GM10248 (cell line): ENCODE measurements around the gene MAP1B.
A peak's percentile ranks its signal among the peaks of the same experiment; 100 is the strongest.

Experiments
- CTCF ChIA-PET: fragments of 300-600 bp; sonication (Branson Sonifier 250); formaldehyde crosslinking; extraction: SDS; loops from one replicate; lab custom pipeline; 2021; ENCODE audit warnings: antibody characterized with exemption; lab: Yijun Ruan, JAX
- POLR2A ChIA-PET: fragments of 350-650 bp; sonication (Branson Sonifier 250); formaldehyde crosslinking; extraction: SDS; loops from one replicate; lab custom pipeline; 2020; ENCODE audit warnings: antibody characterized with exemption; lab: Yijun Ruan, JAX
- DNase-seq: peaks from one replicate; pipeline ENCODE4 v3.0.0; 2012; ENCODE audit errors: extremely low spot score
- TF ChIP-seq, protein P1 (sequence below): IDR thresholded peaks from 2 replicates; pipeline ENCODE4 v1.5.1; 2012; ENCODE audit warnings: mild to moderate bottlenecking, low read depth; ENCODE audit errors: extremely low read depth, missing control alignments, control extremely low read depth

MAP1B gene

GRCh38 chr5:72187388-72188075 lies 80.3 kb downstream of the MAP1B start:
- no peak for DNase-seq
- TF ChIP-seq, protein P1, sequence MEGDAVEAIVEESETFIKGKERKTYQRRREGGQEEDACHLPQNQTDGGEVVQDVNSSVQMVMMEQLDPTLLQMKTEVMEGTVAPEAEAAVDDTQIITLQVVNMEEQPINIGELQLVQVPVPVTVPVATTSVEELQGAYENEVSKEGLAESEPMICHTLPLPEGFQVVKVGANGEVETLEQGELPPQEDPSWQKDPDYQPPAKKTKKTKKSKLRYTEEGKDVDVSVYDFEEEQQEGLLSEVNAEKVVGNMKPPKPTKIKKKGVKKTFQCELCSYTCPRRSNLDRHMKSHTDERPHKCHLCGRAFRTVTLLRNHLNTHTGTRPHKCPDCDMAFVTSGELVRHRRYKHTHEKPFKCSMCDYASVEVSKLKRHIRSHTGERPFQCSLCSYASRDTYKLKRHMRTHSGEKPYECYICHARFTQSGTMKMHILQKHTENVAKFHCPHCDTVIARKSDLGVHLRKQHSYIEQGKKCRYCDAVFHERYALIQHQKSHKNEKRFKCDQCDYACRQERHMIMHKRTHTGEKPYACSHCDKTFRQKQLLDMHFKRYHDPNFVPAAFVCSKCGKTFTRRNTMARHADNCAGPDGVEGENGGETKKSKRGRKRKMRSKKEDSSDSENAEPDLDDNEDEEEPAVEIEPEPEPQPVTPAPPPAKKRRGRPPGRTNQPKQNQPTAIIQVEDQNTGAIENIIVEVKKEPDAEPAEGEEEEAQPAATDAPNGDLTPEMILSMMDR = no peak
- ChIA-PET POLR2A (no interaction called here), CTCF (interaction anchor here (1.0 kb wide), 1 partner anchor 121 kb away, joined by 3 read pairs; no protein-coding TSS in a partner anchor)

- ChIA-PET POLR2A (no interaction called here), CTCF (interaction anchor here (1.0 kb wide), 1 partner anchor 120 kb away, joined by 3 read pairs; no protein-coding TSS in a partner anchor)
- no peak for DNase-seq
- TF ChIP-seq, protein P1 = no peak
These were observed 80.9 kb downstream of the MAP1B start for GRCh38 chr5:72188166-72188565.

DNA sequence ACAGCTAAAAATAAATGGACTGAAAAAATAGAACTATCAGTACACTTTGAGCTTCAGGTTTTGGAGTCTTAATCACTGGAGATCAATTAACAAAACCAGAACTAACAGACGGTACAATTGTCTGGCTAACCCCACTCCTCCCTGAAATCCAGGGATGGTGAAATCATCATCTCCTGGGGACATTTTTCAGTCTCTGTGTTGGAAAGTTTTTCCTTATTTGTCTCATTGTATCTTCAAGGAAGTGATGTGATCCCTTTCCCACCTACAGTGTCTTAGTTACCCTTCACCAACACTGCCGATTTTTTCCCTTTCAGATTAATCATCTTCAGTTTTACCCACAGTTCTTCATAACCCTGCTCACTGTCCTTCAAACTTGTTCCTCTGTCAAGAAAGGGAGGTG lies 81.9 kb downstream of the MAP1B start:
- TF ChIP-seq, protein P1 = no peak
- CTCF ChIA-PET = no interaction called here
- DNase-seq = no peak
- POLR2A ChIA-PET = no interaction called here

DNA sequence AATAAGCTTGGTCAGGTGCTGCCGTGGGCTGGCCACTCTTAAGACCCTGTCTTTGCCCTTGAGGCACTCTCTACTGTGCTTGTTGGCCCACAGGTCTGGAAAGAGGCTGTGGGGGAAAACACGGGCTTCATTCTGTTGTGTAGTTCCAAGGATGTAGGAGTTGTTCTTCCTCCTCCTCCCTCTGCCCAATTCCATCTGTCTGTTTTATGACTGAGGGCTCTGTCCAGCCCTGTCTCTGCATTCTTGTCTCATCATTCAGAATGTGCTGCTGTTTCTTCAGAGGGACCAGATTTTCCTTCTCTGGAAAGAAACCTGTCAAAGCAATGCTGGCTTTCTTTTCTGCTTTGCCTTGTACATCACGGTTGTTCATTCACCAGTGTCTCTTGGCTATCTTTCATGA lies 84.1 kb downstream of the MAP1B start:
- no peak for DNase-seq
- TF ChIP-seq, protein P1 = no peak
- CTCF ChIA-PET = no interaction called here
- POLR2A ChIA-PET = no interaction called here

GRCh38 chr5:72194846-72195245 lies 87.6 kb downstream of the MAP1B start:
- TF ChIP-seq, protein P1 = no peak
- POLR2A ChIA-PET = no interaction called here
- peak; percentile 64 for DNase-seq
- CTCF ChIA-PET = interaction anchor here (0.8 to 1.1 kb wide), 3 partner anchors 22 to 53 kb away, joined by 3 read pairs; no protein-coding TSS in a partner anchor

GRCh38 chr5:72195581-72195980 lies 88.3 kb downstream of the MAP1B start:
- ChIA-PET CTCF (interaction anchor here (0.8 to 1.1 kb wide), 2 partner anchors 49 to 53 kb away, joined by 3 read pairs; no protein-coding TSS in a partner anchor), POLR2A (no interaction called here)
- DNase-seq = no peak
- TF ChIP-seq, protein P1 = no peak
